KOPT-K1 (cell line): Measurements from ENCODE around the gene FGGY.
"Not testable (repeated sequence)": the region's sequence is repeated elsewhere in the genome, so short reads cannot be mapped to it uniquely, and the experiment has no call there.

Source experiments
- H3K27ac ChIP-seq: fragments of 200-600 bp; sonication (generic); 2 replicates; pipeline ENCODE4 v1.5.1; 2016; ENCODE audit warnings: antibody characterized with exemption, mild to moderate bottlenecking, low read depth, low read length; ENCODE audit not compliant: poor library complexity, severe bottlenecking
- H3K36me3 ChIP-seq: fragments of 200-600 bp; sonication (generic); 2 replicates; pipeline ENCODE4 v1.5.1; 2017; ENCODE audit warnings: antibody characterized with exemption, mild to moderate bottlenecking, low read length, moderate library complexity; ENCODE audit not compliant: insufficient read depth
- H3K9me3 ChIP-seq: fragments of 200-600 bp; sonication (generic); 2 replicates; pipeline ENCODE4 v1.5.1; 2017; ENCODE audit warnings: antibody characterized with exemption, low read length, mild to moderate bottlenecking; ENCODE audit not compliant: insufficient read depth, poor library complexity, severe bottlenecking

The FGGY gene

DNA sequence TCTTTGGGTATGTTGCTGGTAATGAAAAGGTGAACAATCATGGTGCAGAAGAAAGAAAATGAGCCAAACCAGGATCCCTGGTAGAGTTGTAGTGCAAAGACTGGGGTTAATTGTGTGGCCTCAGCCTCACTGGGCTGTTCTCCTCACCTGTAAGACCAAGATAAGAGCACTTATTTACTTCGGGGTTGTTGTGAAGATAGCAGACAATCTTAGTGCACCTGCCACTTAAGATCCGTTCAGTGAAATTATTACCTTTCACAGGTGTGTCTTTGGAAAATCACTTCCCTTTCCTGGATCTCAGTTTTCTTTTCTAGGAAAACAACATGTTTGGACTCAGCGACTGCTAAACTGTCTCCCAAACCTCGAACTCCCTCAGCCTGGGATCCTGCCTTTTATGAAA, 1.3 kb upstream of the FGGY start:
- H3K27ac ChIP-seq, result no peak overlapping the region
- no peaks in the 10 kb centered on the region for H3K9me3 ChIP-seq
- H3K36me3 ChIP-seq, result no peaks in the 10 kb centered on the region

GRCh38 chr1:59298026-59298583, 1.2 kb downstream of the FGGY start:
- H3K27ac ChIP-seq, result no peak overlapping the region
- H3K9me3 ChIP-seq, result peaks cover 5% of the 10 kb centered on the region
- H3K36me3 ChIP-seq, result no peaks in the 10 kb centered on the region

GRCh38 chr1:59298710-59299346, 1.9 kb downstream of the FGGY start:
- Histone ChIP-seq H3K9me3 (peaks cover 5% of the 10 kb centered on the region), H3K27ac (no peak overlapping the region), H3K36me3 (no peaks in the 10 kb centered on the region)

GRCh38 chr1:59299670-59300069, 2.8 kb downstream of the FGGY start:
- H3K27ac ChIP-seq, H3K9me3 ChIP-seq, H3K36me3 ChIP-seq: not testable (repeated sequence)

- no peak overlapping the region for H3K27ac ChIP-seq
- peaks cover 22% of the 10 kb centered on the region for H3K9me3 ChIP-seq
- H3K36me3 ChIP-seq, result no peaks in the 10 kb centered on the region
These were observed 5.4 kb downstream of the FGGY start for GRCh38 chr1:59302297-59302696.

DNA sequence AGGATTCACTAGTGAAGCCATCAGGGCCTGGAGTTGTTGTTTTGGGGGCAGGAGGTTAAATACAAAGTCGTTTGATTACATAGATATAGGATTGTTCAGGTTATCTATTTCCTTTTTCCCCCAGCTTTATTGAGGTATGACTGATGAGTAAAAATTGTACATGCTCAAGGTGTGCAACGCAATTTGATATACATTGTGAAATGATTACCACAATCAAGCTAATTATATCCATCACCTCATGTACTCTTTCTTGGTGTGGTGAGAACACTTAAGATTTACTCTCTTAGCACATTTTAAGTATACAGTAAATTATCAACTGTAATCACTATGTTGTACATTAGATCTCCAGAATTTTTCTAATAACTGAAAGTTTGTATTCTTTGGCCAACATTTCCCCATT, 6.0 kb downstream of the FGGY start:
- H3K9me3 ChIP-seq, result peaks cover 22% of the 10 kb centered on the region
- H3K36me3 ChIP-seq, result no peaks in the 10 kb centered on the region
- no peak overlapping the region for H3K27ac ChIP-seq

DNA sequence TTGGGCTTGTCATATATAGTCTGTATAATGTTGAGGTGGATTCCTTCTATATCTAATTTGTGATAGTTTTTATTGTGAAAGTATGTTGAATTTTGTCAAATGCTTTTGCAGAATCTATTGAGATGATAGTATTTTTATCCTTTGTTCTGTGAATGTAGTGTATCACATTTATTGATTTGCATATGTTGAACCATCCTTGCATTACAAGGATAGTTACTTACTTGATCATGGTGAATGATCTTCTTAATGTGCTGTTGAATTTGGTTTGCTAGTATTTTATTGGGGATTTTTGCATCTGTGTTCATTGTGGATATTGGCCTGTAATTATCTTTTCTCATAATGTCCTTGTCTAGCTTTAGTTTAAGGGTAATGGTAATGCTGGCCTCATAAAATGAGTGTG, 8.3 kb downstream of the FGGY start:
- Histone ChIP-seq H3K36me3 (no peaks in the 10 kb centered on the region), H3K9me3 (peaks cover 22% of the 10 kb centered on the region), H3K27ac (no peak overlapping the region)

GRCh38 chr1:59307591-59307990, 10.7 kb downstream of the FGGY start:
- H3K36me3 ChIP-seq, result no peaks in the 10 kb centered on the region
- peaks cover 18% of the 10 kb centered on the region for H3K9me3 ChIP-seq
- H3K27ac ChIP-seq, result no peak overlapping the region

- Histone ChIP-seq H3K36me3 (no peaks in the 10 kb centered on the region), H3K9me3 (peaks cover 18% of the 10 kb centered on the region), H3K27ac (no peak overlapping the region)
These were observed 11.9 kb downstream of the FGGY start for GRCh38 chr1:59308839-59309238.

- H3K36me3 ChIP-seq, result no peaks in the 10 kb centered on the region
- peaks cover 18% of the 10 kb centered on the region for H3K9me3 ChIP-seq
- H3K27ac ChIP-seq, result peak overlapping the region; percentile 14
These were observed 12.5 kb downstream of the FGGY start for GRCh38 chr1:59309392-59309791.

DNA sequence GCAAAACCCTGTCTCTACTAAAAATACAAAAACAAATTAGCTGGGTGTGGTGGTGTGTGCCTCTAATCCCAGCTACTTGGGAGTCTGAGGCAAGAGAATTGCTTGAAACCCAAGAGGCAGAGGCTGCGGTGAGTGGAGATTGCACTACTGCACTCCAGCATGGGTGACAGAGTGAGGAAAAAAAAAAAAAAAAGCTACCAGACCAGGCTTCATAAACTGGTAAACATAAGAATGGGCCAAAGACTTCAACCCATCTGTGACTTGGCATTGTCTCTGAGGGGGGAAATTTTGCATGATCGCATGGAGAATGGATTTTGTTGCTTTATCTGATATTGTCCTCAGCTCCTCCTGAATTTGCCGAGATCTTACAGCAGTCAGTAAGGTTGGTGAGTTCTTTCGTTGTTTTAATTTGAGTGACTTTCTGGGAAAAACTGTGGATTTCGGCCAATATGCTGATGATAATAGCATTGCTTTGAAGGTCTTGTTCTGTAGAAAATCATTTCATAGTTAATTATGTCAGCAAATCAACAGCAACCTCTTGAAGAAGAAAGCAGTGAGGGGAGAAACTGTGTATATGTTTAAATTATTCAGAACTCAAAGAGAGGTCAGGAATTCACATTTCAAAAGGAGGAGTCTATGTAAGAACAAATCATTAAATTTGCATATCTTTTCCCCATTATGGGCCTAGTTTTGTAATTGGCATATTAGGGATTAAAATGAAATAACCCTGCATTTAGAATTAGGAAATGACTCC, 13.1 kb downstream of the FGGY start:
- no peaks in the 10 kb centered on the region for H3K36me3 ChIP-seq
- peaks cover 12% of the 10 kb centered on the region for H3K9me3 ChIP-seq
- H3K27ac ChIP-seq, result no peak overlapping the region

DNA sequence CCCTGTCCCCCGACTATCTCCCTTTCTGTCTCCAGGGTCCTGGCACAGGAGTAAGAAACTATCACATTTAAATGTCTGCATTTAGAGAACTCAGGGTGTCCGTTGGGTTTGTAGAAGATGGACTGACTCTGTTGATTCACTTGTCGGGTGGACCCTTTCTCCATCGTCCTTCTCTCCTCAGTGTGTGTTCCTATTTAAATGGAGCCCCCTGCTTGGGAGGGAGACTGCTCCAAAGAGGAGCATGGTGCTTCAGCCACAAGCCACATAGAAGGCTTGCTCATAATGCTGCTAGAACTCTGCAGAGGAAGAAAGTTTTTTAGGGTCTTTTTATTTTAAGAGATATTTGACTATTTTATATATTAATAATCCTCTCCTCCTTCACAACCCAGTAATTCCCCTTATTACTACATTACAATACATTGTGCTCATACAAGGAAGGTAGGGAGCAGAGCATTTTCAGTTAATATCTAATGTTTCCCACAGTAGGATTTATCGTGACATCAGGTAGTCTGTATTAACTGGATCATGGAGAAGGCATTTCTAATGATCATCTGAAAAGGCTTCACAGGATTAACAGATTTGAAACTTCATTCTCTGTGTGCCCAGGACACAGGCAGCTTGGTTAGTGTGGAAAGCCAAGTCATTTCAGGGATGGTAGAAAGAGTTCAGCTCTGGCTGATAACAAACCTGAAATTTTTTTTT, 13.8 kb downstream of the FGGY start:
- peaks cover 5% of the 10 kb centered on the region for H3K9me3 ChIP-seq
- H3K27ac ChIP-seq, result no peak overlapping the region
- no peaks in the 10 kb centered on the region for H3K36me3 ChIP-seq

GRCh38 chr1:59314776-59315528, 18.1 kb downstream of the FGGY start:
- Histone ChIP-seq H3K36me3 (no peaks in the 10 kb centered on the region), H3K9me3 (no peaks in the 10 kb centered on the region), H3K27ac (peak overlapping the region; percentile 47)

GRCh38 chr1:59315529-59316463, 18.9 kb downstream of the FGGY start:
- no peaks in the 10 kb centered on the region for H3K9me3 ChIP-seq
- no peaks in the 10 kb centered on the region for H3K36me3 ChIP-seq
- peak overlapping the region; percentile 47 for H3K27ac ChIP-seq
